SK-N-SH (cell line): Measurements from ENCODE around the gene XIRP2. TPM values are rescaled to one million over a fixed set of nuclear protein-coding genes. Genes with fewer than 3 reads are reported as not detected.

Experiments used
- CTCF ChIA-PET: fragments of 300-600, 350-600 bp; formaldehyde crosslinking; extraction: SDS; loops from one replicate; lab custom pipeline; 2021; lab: Yijun Ruan, JAX
- POLR2A ChIA-PET: fragments of 350-600 bp; sonication (Branson Sonifier 250); formaldehyde crosslinking; extraction: SDS; loops from one replicate; lab custom pipeline; 2020; ENCODE audit warnings: antibody characterized with exemption, inconsistent platforms; lab: Yijun Ruan, JAX
- DNase-seq: peaks from one replicate; pipeline ENCODE4 v3.0.0; 2012
- H2AFZ ChIP-seq: fragments of 200-600 bp; sonication (generic); 2 replicates; pipeline ENCODE4 v1.8.1; 2016; ENCODE audit warnings: antibody characterized with exemption, mild to moderate bottlenecking, low read depth
- H3F3A ChIP-seq: fragments of 200-600 bp; sonication (generic); replicated peaks from 2 replicates; pipeline ENCODE3; 2016; ENCODE audit warnings: antibody characterized with exemption, mild to moderate bottlenecking; ENCODE audit not compliant: insufficient read depth
- H3K27ac ChIP-seq, 2 experiments: fragments of 200-500 bp in 1 of 2; fragments of 200-600 bp in 1 of 2; sonication (Bioruptor generic) in 1 of 2; sonication (generic), shearing (Covaris generic) in 1 of 2; 2 replicates each; pipeline versions ENCODE4 v1.5.1 to v1.6.1; 2014 to 2016; ENCODE audit warnings: low read depth in 2 of 2, inconsistent platforms in 1 of 2, low read length in 1 of 2, mild to moderate bottlenecking in 1 of 2, mixed read lengths in 1 of 2
- H3K27me3 ChIP-seq: fragments of 200-600 bp; sonication (generic), shearing (Covaris generic); 2 replicates; pipeline ENCODE4 v1.6.1; 2016; ENCODE audit warnings: mixed run types; ENCODE audit not compliant: insufficient read depth
- H3K36me3 ChIP-seq, 2 experiments: fragments of 200-500 bp in 1 of 2; fragments of 200-600 bp in 1 of 2; sonication (Bioruptor generic) in 1 of 2; sonication (generic) in 1 of 2; replicated peaks in 1 of 2; 2 replicates each; pipeline versions ENCODE3 to v1.5.1; 2014 to 2016; ENCODE audit warnings: low read length in 1 of 2, mild to moderate bottlenecking in 1 of 2; ENCODE audit not compliant: insufficient read depth in 2 of 2, control insufficient read depth in 1 of 2
- H3K4me1 ChIP-seq, 2 experiments: fragments of 200-500 bp in 1 of 2; fragments of 200-600 bp in 1 of 2; sonication (Bioruptor generic) in 1 of 2; sonication (generic), shearing (Covaris generic) in 1 of 2; 2 replicates each; pipeline versions ENCODE4 v1.5.1 to v1.6.1; 2014 to 2016; ENCODE audit warnings: low read depth in 1 of 2, low read length in 1 of 2, mixed run types in 1 of 2; ENCODE audit not compliant: insufficient read depth in 2 of 2, control insufficient read depth in 1 of 2
- H3K4me2 ChIP-seq: fragments of 200-600 bp; sonication (generic), shearing (Covaris generic); 2 replicates; pipeline ENCODE4 v1.6.1; 2017; ENCODE audit warnings: mixed run types
- H3K4me3 ChIP-seq, 2 experiments: fragments of 200-500 bp in 1 of 2; fragments of 200-600 bp in 1 of 2; sonication (Bioruptor generic) in 1 of 2; sonication (generic), shearing (Covaris generic) in 1 of 2; 2 replicates each; pipeline versions ENCODE4 v1.5.1 to v1.8.1; 2014 to 2016; ENCODE audit warnings: low read depth in 2 of 2, inconsistent platforms in 1 of 2, low read length in 1 of 2, mild to moderate bottlenecking in 1 of 2, mixed read lengths in 1 of 2, moderate library complexity in 1 of 2
- H3K79me2 ChIP-seq: fragments of 200-600 bp; sonication (generic); 2 replicates; pipeline ENCODE4 v1.8.1; 2017; ENCODE audit warnings: mild to moderate bottlenecking; ENCODE audit not compliant: insufficient read depth
- H3K9ac ChIP-seq: fragments of 200-600 bp; sonication (generic); 2 replicates; pipeline ENCODE4 v1.6.1; 2017; ENCODE audit warnings: mixed run types
- H3K9me2 ChIP-seq: fragments of 200-600 bp; sonication (generic); 2 replicates; pipeline ENCODE4 v1.6.1; 2017; ENCODE audit warnings: mixed run types
- H3K9me3 ChIP-seq: fragments of 200-600 bp; sonication (generic); 2 replicates; pipeline ENCODE4 v1.6.1; 2017; ENCODE audit warnings: mixed run types, mild to moderate bottlenecking, moderate library complexity
- H4K20me1 ChIP-seq: fragments of 200-600 bp; sonication (generic); 2 replicates; pipeline ENCODE4 v1.6.1; 2017; ENCODE audit warnings: mild to moderate bottlenecking, mixed run types; ENCODE audit not compliant: insufficient read depth
- CHD2 ChIP-seq: fragments of 150-350 bp; IDR thresholded peaks from 2 replicates; pipeline ENCODE4 v1.6.1; 2018; ENCODE audit warnings: low read length; ENCODE audit not compliant: partially characterized antibody
- CTCF ChIP-seq: fragments of 200-600 bp; sonication (generic); IDR thresholded peaks from 2 replicates; pipeline ENCODE4 v1.6.1; 2017; ENCODE audit warnings: antibody characterized with exemption, mild to moderate bottlenecking, moderate library complexity
- ELF1 ChIP-seq: IDR thresholded peaks from 2 replicates; pipeline ENCODE4 v1.4.0; 2012
- EZH2phosphoT487 ChIP-seq: fragments of 200-600 bp; sonication (generic); IDR thresholded peaks from 2 replicates; pipeline ENCODE4 v1.6.1; 2017; ENCODE audit warnings: low read depth, mixed run types, mild to moderate bottlenecking, antibody characterized with exemption, moderate library complexity, borderline replicate concordance
- FOSL2 ChIP-seq: IDR thresholded peaks from 2 replicates; pipeline ENCODE4 v1.4.0; 2012; ENCODE audit warnings: low read depth, mild to moderate bottlenecking, moderate library complexity, borderline replicate concordance
- FOXM1 ChIP-seq: IDR thresholded peaks from 2 replicates; pipeline ENCODE4 v1.4.0; 2012; ENCODE audit warnings: low read depth, mild to moderate bottlenecking
- GATA2 ChIP-seq: sonication (generic); formaldehyde crosslinking; IDR thresholded peaks from 2 replicates; pipeline ENCODE4 v1.5.0; 2020; ENCODE audit warnings: mild to moderate bottlenecking, missing genetic modification reagents
- IRF3 ChIP-seq: fragments of 150-350 bp; IDR thresholded peaks from 2 replicates; pipeline ENCODE4 v1.6.1; 2016; ENCODE audit warnings: mild to moderate bottlenecking, low read depth, low read length
- JUND ChIP-seq: IDR thresholded peaks from 2 replicates; pipeline ENCODE4 v1.4.0; 2012
- MEF2A ChIP-seq: IDR thresholded peaks from 2 replicates; pipeline ENCODE4 v1.4.0; 2012; ENCODE audit warnings: low read depth, borderline replicate concordance
- MXI1 ChIP-seq: IDR thresholded peaks from 2 replicates; pipeline ENCODE4 v1.6.1; 2012; ENCODE audit warnings: mild to moderate bottlenecking, low read depth, low read length, improper control_type of control experiment
- RAD21 ChIP-seq: IDR thresholded peaks from 2 replicates; pipeline ENCODE4 v1.6.1; 2012; ENCODE audit warnings: mild to moderate bottlenecking, low read length
- REST ChIP-seq: IDR thresholded peaks from 2 replicates; pipeline ENCODE4 v1.6.1; 2012; ENCODE audit warnings: mild to moderate bottlenecking, low read depth, low read length, moderate library complexity
- RFX5 ChIP-seq: IDR thresholded peaks from 2 replicates; pipeline ENCODE4 v1.6.1; 2012; ENCODE audit warnings: mild to moderate bottlenecking, improper control_type of control experiment, low read length
- RXRA ChIP-seq: IDR thresholded peaks from 2 replicates; pipeline ENCODE4 v1.4.0; 2012; ENCODE audit warnings: low read depth, mild to moderate bottlenecking, borderline replicate concordance
- SMC3 ChIP-seq: IDR thresholded peaks from 2 replicates; pipeline ENCODE4 v1.6.1; 2012; ENCODE audit warnings: low read depth, low read length, improper control_type of control experiment
- TCF12 ChIP-seq: IDR thresholded peaks from 2 replicates; pipeline ENCODE4 v1.4.0; 2012
- USF1 ChIP-seq: IDR thresholded peaks from 2 replicates; pipeline ENCODE4 v1.4.0; 2012; ENCODE audit warnings: low read depth, borderline replicate concordance
- YY1 ChIP-seq: IDR thresholded peaks from 2 replicates; pipeline ENCODE4 v1.4.0; 2012; ENCODE audit warnings: low read depth, mild to moderate bottlenecking
- ZBTB33 ChIP-seq: IDR thresholded peaks from 2 replicates; pipeline ENCODE4 v1.4.0; 2012; ENCODE audit warnings: low read depth, borderline replicate concordance
- WGBS: methylation state at CpG from one replicate; pipeline ENCODE4 v1.1.6; 2017; ENCODE audit warnings: low lambda C conversion rate; 5-methylcytosine and 5-hydroxymethylcytosine counted together
- polyA plus RNA-seq, 3 experiments: library from polyadenylated mRNA; depleted of rRNA; stranded (reverse); fragments of >200 nt; gene quantifications; 2 replicates each; pipeline ENCODE4 v1.2.3, GENCODE V29; 2012

Gene XIRP2
- polyA plus RNA-seq, 1 of the 3 experiments (the other 2 are of a cell fraction) = 0.02 TPM

DNA sequence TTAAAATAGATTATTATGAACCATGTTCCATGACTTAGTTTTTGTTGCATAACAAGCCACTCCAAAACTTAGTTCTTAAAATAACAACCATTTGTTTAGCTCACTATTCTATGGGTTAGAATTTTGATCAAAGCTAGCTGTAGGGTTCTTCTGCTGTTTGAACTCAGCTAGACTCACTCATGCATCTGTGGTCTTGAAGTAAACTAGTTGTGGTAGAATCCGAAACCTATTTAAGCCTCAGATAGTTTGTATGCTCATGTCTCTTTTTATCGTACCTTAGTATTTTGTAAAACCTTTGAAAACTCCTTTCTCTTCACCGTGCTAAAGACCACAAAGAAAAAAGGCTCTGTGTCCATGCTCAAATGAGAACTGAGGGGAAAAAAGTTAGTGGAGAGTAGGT lies 166.6 kb downstream of the XIRP2 start:
- Histone ChIP-seq H2AFZ (peak overlapping the region; percentile 46; the same call in 1 of the 2 replicates), H3K79me2 (no peaks in the 10 kb centered on the region), H3K27ac (no peak overlapping the region), H3K4me2 (no peak overlapping the region), H3K27me3 (no peaks in the 10 kb centered on the region), H3K9me3 (no peaks in the 10 kb centered on the region), H3K9ac (no peak overlapping the region), H3K9me2 (no peaks in the 10 kb centered on the region), H3K4me3 (no peak overlapping the region), H3K4me1 (no peaks in the 10 kb centered on the region; a peak in 2 of 4 replicates), H3K36me3 (no peaks in the 10 kb centered on the region), H4K20me1 (no peaks in the 10 kb centered on the region), H3F3A (no peaks in the 10 kb centered on the region)
- WGBS = 74% methylated on average over 3 of the region's 3 CpGs
- TF ChIP-seq YY1 (no peak), RFX5 (no peak), EZH2phosphoT487 (no peak), CHD2 (no peak), TCF12 (no peak), FOXM1 (no peak), REST (no peak), IRF3 (no peak), FOSL2 (no peak), RXRA (no peak), GATA2 (no peak), RAD21 (no peak)
- ChIA-PET CTCF (no interaction called here), POLR2A (no interaction called here)
- DNase-seq = no peak

- no peaks in the 10 kb centered on the region for H3K9me3 ChIP-seq
- no peak overlapping the region for H2AFZ ChIP-seq
- no peak overlapping the region for H3K4me2 ChIP-seq
- no peak overlapping the region for H3K4me3 ChIP-seq
- no peak overlapping the region for H3K27ac ChIP-seq
- DNase-seq = no peak
- H3K4me1 ChIP-seq = no peaks in the 10 kb centered on the region; a peak in 1 of 4 replicates
- H3K36me3 ChIP-seq = no peaks in the 10 kb centered on the region
- no peaks in the 10 kb centered on the region for H3F3A ChIP-seq
- no peaks in the 10 kb centered on the region for H3K9me2 ChIP-seq
- WGBS = 69% methylated on average over 4 of the region's 4 CpGs
- no peaks in the 10 kb centered on the region for H3K79me2 ChIP-seq
- H3K27me3 ChIP-seq = no peaks in the 10 kb centered on the region
- H3K9ac ChIP-seq = no peak overlapping the region
- H4K20me1 ChIP-seq = no peaks in the 10 kb centered on the region
- POLR2A ChIA-PET = no interaction called here
- CTCF ChIA-PET = no interaction called here
- TF ChIP-seq TCF12 (no peak), FOXM1 (no peak), SMC3 (no peak), CTCF (no peak), USF1 (no peak), MXI1 (no peak), CHD2 (no peak), MEF2A (no peak), ELF1 (no peak), JUND (no peak), FOSL2 (no peak), ZBTB33 (no peak), RXRA (no peak)
Observed at GRCh38 chr2:167057446-167057845, 169.2 kb downstream of the XIRP2 start.
